Measurements from ENCODE around the gene PAFAH2.
A peak's percentile ranks its signal among the peaks of the same experiment; 100 is the strongest.
"Not testable (repeated sequence)": the region's sequence is repeated elsewhere in the genome, so short reads cannot be mapped to it uniquely, and the experiment has no call there.

PAFAH2 gene

GRCh38 chr1:26010825-26011224, 13.0 kb upstream of the PAFAH2 start:
- no peak for DNase-seq

GRCh38 chr1:26009796-26010447, 12.1 kb upstream of the PAFAH2 start:
- no peak for DNase-seq

GRCh38 chr1:26006710-26007109, 8.8 kb upstream of the PAFAH2 start:
- DNase-seq, result no peak

GRCh38 chr1:26005434-26006105, 7.7 kb upstream of the PAFAH2 start:
- no peak for DNase-seq

GRCh38 chr1:26003756-26004155, 5.9 kb upstream of the PAFAH2 start:
- no peak for DNase-seq

GRCh38 chr1:26003262-26003661, 5.4 kb upstream of the PAFAH2 start:
- no peak for DNase-seq

- no peak for DNase-seq
These were observed 1.4 kb upstream of the PAFAH2 start for GRCh38 chr1:25999041-25999800.

- DNase-seq, result peak in 1 of 5 experiments; percentile 71
These were observed 666 bp downstream of the PAFAH2 start for GRCh38 chr1:25996966-25997827.

GRCh38 chr1:25994402-25995150, 3.3 kb downstream of the PAFAH2 start:
- DNase-seq, result no peak

GRCh38 chr1:25993197-25993951, 4.5 kb downstream of the PAFAH2 start:
- DNase-seq, result no peak

- no peak for DNase-seq
These were observed 5.1 kb downstream of the PAFAH2 start for GRCh38 chr1:25992689-25993171.

- DNase-seq, result no peak
These were observed 5.8 kb downstream of the PAFAH2 start for GRCh38 chr1:25991937-25992688.

- DNase-seq, result peak in 3 of 5 experiments; percentile 19 to 82 (median 65)
These were observed 7.0 kb downstream of the PAFAH2 start for GRCh38 chr1:25990702-25991395.

- no peak for DNase-seq
These were observed 7.6 kb downstream of the PAFAH2 start for GRCh38 chr1:25990251-25990650.

GRCh38 chr1:25989440-25990234, 8.2 kb downstream of the PAFAH2 start:
- no peak for DNase-seq

- no peak for DNase-seq
These were observed 9.9 kb downstream of the PAFAH2 start for GRCh38 chr1:25987951-25988350.

GRCh38 chr1:25986773-25987172, 11.1 kb downstream of the PAFAH2 start:
- DNase-seq, result not testable (repeated sequence)

- DNase-seq, result no peak
These were observed 12.2 kb downstream of the PAFAH2 start for GRCh38 chr1:25985670-25986069.

GRCh38 chr1:25985171-25985570, 12.7 kb downstream of the PAFAH2 start:
- DNase-seq, result no peak

All from T-helper 2 cell (primary cell).